Choroid plexus epithelial cell (primary cell): ENCODE data around the gene TMEM30A.
A peak's percentile ranks its signal among the peaks of the same experiment; 100 is the strongest.

Experiments used
- DNase-seq: peaks from one replicate; pipeline ENCODE4 v3.0.0-alpha.2; 2010; ENCODE audit warnings: low read depth
- H3K4me3 ChIP-seq: 2 replicates; pipeline ENCODE4 v1.5.1; 2011; ENCODE audit warnings: low read depth, mild to moderate bottlenecking, control low read depth, low read length, moderate library complexity
- CTCF ChIP-seq: conservative IDR thresholded peaks from 2 replicates; pipeline ENCODE4 v1.5.1; 2011; ENCODE audit warnings: low read depth, mild to moderate bottlenecking, control low read depth, inconsistent platforms, low read length, moderate library complexity

Gene TMEM30A

GRCh38 chr6:75285283-75285639 lies 669 bp upstream of the TMEM30A start:
- no peak for TF ChIP-seq CTCF
- no peak for DNase-seq
- H3K4me3 ChIP-seq = peak overlapping the region; percentile 84

GRCh38 chr6:75283907-75284631 lies 523 bp downstream of the TMEM30A start:
- H3K4me3 ChIP-seq = peak overlapping the region; percentile 84
- no peak for DNase-seq
- TF ChIP-seq CTCF = no peak

GRCh38 chr6:75282706-75283105 lies 1.9 kb downstream of the TMEM30A start:
- TF ChIP-seq CTCF = no peak
- peak overlapping the region; percentile 84 for H3K4me3 ChIP-seq

GRCh38 chr6:75281653-75282052 lies 2.9 kb downstream of the TMEM30A start:
- peak overlapping the region; percentile 41 for H3K4me3 ChIP-seq
- DNase-seq = no peak
- TF ChIP-seq CTCF = no peak

More at GRCh38 chr6:75282706-75283105, 1.9 kb downstream of the TMEM30A start:
- no peak for DNase-seq

- no peak for TF ChIP-seq CTCF
- peak; percentile 65 for DNase-seq
- H3K4me3 ChIP-seq = peak overlapping the region; percentile 3
Measured at GRCh38 chr6:75280131-75280855, 4.3 kb downstream of the TMEM30A start.

GRCh38 chr6:75279418-75279817 lies 5.2 kb downstream of the TMEM30A start:
- H3K4me3 ChIP-seq = no peak overlapping the region
- TF ChIP-seq CTCF = no peak
- no peak for DNase-seq
